Stimulated activated naive CD8-positive, alpha-beta T cell treated with anti-CD3 and anti-CD28 coated beads, Interleukin-15, Interleukin-2, amounts not matched to agents 100 ng/mL and 50 ng/mL, for 24 hours (primary cell): ENCODE measurements around the gene APIP.
"Not testable (repeated sequence)": the region's sequence is repeated elsewhere in the genome, so short reads cannot be mapped to it uniquely, and the experiment has no call there.

Source experiments
- H3K27ac Mint-ChIP-seq: one replicate; pipeline ENCODE4 v1.8.0; 2021; ENCODE audit warnings: mild to moderate bottlenecking, mixed read lengths
- H3K27me3 Mint-ChIP-seq: one replicate; pipeline ENCODE4 v1.8.0; 2021; ENCODE audit warnings: mixed read lengths
- H3K36me3 Mint-ChIP-seq: one replicate; pipeline ENCODE4 v1.8.0; 2021; ENCODE audit warnings: low read depth, mixed read lengths
- H3K4me1 Mint-ChIP-seq: one replicate; pipeline ENCODE4 v1.8.0; 2021; ENCODE audit warnings: low read depth, mixed read lengths
- H3K4me3 Mint-ChIP-seq: one replicate; pipeline ENCODE4 v1.8.0; 2021; ENCODE audit warnings: mild to moderate bottlenecking, mixed read lengths
- H3K9me3 Mint-ChIP-seq: one replicate; pipeline ENCODE4 v1.8.0; 2021; ENCODE audit warnings: mixed read lengths

APIP gene

GRCh38 chr11:34910817-34911216 lies 5.4 kb downstream of the APIP start:
- H3K36me3 Mint-ChIP-seq: peaks cover 19% of the 10 kb centered on the region
- H3K4me1 Mint-ChIP-seq: peaks cover 14% of the 10 kb centered on the region
- H3K4me3 Mint-ChIP-seq: no peak overlapping the region
- no peaks in the 10 kb centered on the region for H3K27me3 Mint-ChIP-seq
- H3K9me3 Mint-ChIP-seq: peaks cover 5% of the 10 kb centered on the region
- no peak overlapping the region for H3K27ac Mint-ChIP-seq

DNA sequence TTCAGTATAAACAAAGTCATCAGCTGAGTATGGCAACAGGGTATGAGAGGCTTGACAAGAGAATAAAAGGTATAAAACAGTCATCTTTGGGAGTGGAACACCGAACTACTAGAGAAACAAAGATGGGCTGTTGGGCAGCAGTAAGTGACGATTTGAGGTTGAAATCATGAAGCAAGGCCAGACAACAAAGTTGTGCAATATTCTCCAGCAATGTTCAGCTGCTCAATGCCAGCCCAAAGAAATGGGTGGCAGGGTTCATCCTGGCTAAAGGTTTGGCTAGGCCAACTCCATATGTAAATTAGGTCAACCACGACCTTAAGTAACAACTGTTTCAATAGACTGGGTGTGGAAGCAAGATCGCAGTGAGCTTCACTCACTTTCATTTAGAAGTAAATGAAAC lies 6.2 kb downstream of the APIP start:
- Mint-ChIP-seq H3K36me3 (peaks cover 19% of the 10 kb centered on the region), H3K4me1 (peaks cover 13% of the 10 kb centered on the region), H3K27ac (no peak overlapping the region), H3K4me3 (no peak overlapping the region), H3K27me3 (no peaks in the 10 kb centered on the region), H3K9me3 (peaks cover 6% of the 10 kb centered on the region)

DNA sequence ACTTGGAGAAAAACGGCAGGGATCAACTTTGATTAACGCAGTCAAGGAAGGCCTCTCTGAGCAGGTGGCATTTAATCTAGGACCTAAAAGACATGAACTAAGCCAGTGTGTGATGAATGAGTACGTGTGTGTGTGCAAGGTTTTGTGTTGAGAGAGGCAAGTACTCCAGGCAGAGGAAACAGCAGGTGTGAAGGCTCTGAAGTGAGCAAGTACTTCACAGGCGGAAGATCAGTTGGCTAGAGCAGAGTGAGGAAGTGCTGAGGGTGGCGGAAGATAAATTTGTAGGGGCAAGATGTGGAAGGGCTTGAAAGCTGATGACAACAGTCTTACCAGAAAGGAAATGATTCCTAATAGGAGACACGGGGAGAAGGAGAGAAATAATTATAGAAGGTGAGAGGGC lies 6.8 kb downstream of the APIP start:
- peaks cover 16% of the 10 kb centered on the region for H3K4me1 Mint-ChIP-seq
- peaks cover 25% of the 10 kb centered on the region for H3K36me3 Mint-ChIP-seq
- H3K9me3 Mint-ChIP-seq: peaks cover 11% of the 10 kb centered on the region
- no peak overlapping the region for H3K4me3 Mint-ChIP-seq
- no peaks in the 10 kb centered on the region for H3K27me3 Mint-ChIP-seq
- H3K27ac Mint-ChIP-seq: no peak overlapping the region

DNA sequence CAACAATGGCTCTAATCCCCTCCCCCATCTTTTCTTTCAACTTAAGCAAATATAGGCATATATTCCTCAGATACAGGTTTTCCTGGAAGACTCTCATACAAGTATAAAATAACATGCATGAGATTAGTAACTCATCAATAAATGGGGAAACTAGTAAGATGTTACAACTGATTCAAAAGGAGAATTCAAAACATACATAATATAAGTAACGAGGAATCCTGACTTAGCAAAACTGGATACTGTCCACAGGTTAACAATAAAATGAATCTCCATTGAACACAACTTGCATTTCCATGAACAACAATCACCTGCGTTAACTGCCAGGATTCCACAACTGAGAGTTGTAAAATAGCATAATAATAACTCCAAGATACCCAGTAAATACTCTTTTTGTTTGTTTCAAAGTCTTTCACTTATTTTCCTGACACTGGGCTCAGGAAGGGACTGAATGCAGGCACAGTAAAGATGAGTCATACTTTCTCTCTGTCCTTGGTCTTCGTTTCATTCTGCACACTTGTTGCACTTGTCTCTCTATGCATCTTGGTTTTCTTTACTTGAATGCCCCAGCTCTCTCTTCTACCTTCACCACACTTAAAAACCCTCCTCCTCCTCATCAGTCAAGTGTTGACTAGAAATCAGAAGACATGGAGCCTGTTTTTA lies 8.1 kb downstream of the APIP start:
- Mint-ChIP-seq H3K4me3 (no peak overlapping the region), H3K4me1 (peaks cover 13% of the 10 kb centered on the region), H3K27me3 (no peaks in the 10 kb centered on the region), H3K27ac (no peak overlapping the region), H3K36me3 (peaks cover 25% of the 10 kb centered on the region), H3K9me3 (peaks cover 15% of the 10 kb centered on the region)

GRCh38 chr11:34905666-34906065 lies 10.5 kb downstream of the APIP start:
- Mint-ChIP-seq H3K4me1 (peaks cover 13% of the 10 kb centered on the region), H3K27me3 (no peaks in the 10 kb centered on the region), H3K36me3 (peaks cover 26% of the 10 kb centered on the region), H3K9me3 (peaks cover 22% of the 10 kb centered on the region), H3K4me3 (no peak overlapping the region), H3K27ac (no peak overlapping the region)

DNA sequence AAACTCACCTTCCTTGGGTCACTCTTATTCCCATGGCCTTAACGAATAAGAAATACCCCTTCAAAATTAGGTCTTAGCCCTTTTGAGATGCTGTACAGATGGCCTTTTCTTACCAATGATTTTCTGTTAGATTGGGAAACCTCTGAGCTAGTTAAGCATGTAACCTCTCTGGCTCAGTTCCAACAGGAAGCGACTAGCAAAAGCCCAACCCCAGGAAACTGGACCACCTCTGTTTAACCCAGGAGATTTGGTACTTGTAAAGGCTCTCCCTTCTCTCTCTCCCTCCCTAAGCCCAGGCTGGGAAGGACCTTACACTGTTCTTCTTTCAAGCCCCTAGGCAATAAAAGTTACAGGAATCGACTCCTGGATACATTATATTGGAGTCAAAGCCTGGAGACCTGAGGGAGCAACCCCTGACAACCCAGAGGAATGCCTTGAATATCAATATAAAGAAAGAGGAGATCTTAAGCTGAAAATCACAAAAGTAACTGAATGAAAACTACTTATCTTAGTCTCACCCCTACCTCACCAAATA lies 11.7 kb downstream of the APIP start:
- H3K27ac Mint-ChIP-seq: no peak overlapping the region
- peaks cover 13% of the 10 kb centered on the region for H3K4me1 Mint-ChIP-seq
- peaks cover 34% of the 10 kb centered on the region for H3K9me3 Mint-ChIP-seq
- H3K4me3 Mint-ChIP-seq: no peak overlapping the region
- H3K36me3 Mint-ChIP-seq: peaks cover 36% of the 10 kb centered on the region
- H3K27me3 Mint-ChIP-seq: no peaks in the 10 kb centered on the region

GRCh38 chr11:34899633-34900016 lies 16.6 kb downstream of the APIP start:
- no peak overlapping the region for H3K4me3 Mint-ChIP-seq
- H3K27me3 Mint-ChIP-seq: no peaks in the 10 kb centered on the region
- H3K27ac Mint-ChIP-seq: no peak overlapping the region
- H3K9me3 Mint-ChIP-seq: peaks cover 48% of the 10 kb centered on the region
- peaks cover 59% of the 10 kb centered on the region for H3K36me3 Mint-ChIP-seq
- H3K4me1 Mint-ChIP-seq: peaks cover 6% of the 10 kb centered on the region

DNA sequence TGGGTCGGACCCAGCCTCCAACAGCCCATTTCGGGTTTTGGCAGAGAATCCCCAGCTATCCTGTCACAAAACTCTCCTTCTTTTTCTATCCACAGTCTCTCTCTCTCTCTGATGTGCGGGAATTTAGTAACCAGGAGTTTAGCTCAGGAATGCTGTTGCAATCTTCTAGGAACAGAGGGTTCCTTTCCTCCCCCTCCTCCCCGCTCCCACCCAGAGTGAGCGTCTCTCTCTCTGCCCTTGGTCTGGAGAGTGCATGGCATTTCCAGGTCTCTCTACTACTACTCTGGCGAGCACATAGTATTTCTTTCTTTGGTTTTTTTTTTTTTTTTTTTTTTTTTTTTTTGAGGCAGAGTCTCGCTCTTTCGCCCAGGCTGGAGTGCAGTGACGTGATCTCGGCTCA lies 17.7 kb downstream of the APIP start:
- Mint-ChIP-seq H3K36me3 (peaks cover 50% of the 10 kb centered on the region), H3K27me3 (no peaks in the 10 kb centered on the region), H3K27ac (no peak overlapping the region), H3K4me1 (no peaks in the 10 kb centered on the region), H3K4me3 (no peak overlapping the region), H3K9me3 (peaks cover 40% of the 10 kb centered on the region)

- H3K4me1 Mint-ChIP-seq: no peaks in the 10 kb centered on the region
- peaks cover 35% of the 10 kb centered on the region for H3K9me3 Mint-ChIP-seq
- no peak overlapping the region for H3K27ac Mint-ChIP-seq
- no peak overlapping the region for H3K4me3 Mint-ChIP-seq
- no peaks in the 10 kb centered on the region for H3K27me3 Mint-ChIP-seq
- peaks cover 46% of the 10 kb centered on the region for H3K36me3 Mint-ChIP-seq
Measured at GRCh38 chr11:34897171-34897870, 18.9 kb downstream of the APIP start.

DNA sequence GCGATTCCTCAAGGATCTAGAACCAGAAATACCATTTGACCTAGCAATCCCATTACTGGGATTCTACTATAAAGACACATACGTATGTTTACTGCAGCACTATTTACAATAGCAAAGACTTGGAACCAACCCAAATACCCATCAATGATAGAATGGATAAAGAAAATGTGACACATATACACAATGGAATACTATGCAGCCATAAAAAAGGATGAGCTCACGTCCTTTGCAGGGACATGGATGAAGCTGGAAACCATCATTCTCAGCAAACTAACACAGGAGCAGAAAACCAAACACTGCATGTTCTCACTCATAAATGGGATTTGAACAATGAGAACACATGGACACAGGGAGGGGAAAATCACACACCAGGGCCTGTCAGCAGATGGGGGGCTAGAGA lies 20.0 kb downstream of the APIP start:
- not testable (repeated sequence) for H3K27ac Mint-ChIP-seq, H3K4me3 Mint-ChIP-seq, H3K4me1 Mint-ChIP-seq, H3K27me3 Mint-ChIP-seq
- Mint-ChIP-seq H3K36me3 (peaks cover 46% of the 10 kb centered on the region), H3K9me3 (peaks cover 32% of the 10 kb centered on the region)

GRCh38 chr11:34893416-34893815 lies 22.8 kb downstream of the APIP start:
- Mint-ChIP-seq H3K4me1 (no peaks in the 10 kb centered on the region), H3K9me3 (peaks cover 12% of the 10 kb centered on the region), H3K36me3 (peaks cover 29% of the 10 kb centered on the region), H3K27ac (no peak overlapping the region), H3K4me3 (no peak overlapping the region), H3K27me3 (no peaks in the 10 kb centered on the region)

DNA sequence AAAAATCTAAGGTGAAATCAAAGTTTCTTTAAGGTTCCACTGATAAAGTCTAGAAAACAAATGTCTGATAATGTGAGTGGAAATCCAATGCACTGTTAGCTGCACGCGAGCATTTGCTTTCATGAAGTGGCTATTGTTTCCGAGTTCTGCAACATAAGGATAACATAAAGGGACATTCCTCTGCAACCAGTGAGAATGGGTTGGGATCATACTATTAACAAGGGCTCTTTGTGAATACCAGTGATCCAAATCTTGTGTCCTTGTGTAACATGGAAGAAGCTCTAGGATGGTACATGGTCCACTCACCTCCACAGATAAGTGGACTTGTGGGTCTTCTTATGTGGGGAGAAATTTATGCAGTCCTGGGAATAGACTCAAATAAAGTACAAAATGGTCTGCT lies 24.6 kb downstream of the APIP start:
- peaks cover 28% of the 10 kb centered on the region for H3K36me3 Mint-ChIP-seq
- no peak overlapping the region for H3K27ac Mint-ChIP-seq
- H3K27me3 Mint-ChIP-seq: no peaks in the 10 kb centered on the region
- H3K4me3 Mint-ChIP-seq: no peak overlapping the region
- H3K4me1 Mint-ChIP-seq: no peaks in the 10 kb centered on the region
- peaks cover 6% of the 10 kb centered on the region for H3K9me3 Mint-ChIP-seq

DNA sequence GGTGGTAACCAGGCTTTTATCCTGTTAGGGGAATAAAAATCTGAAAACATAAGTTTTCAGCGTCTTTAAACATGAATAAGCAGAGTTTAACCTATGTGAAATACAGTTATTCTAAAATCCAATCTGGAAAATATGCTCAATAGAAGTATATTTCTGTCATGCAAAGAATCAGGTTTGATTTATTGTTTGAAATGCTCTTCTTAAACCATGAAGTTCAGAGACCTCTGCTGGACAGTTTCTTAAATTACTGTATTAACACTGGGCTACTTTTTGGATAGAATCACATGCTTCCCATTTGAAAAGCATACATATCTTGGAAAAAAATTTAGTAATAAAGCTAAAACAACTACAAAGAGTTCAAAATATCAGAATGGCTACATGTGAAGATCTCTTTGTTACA lies 25.4 kb downstream of the APIP start:
- Mint-ChIP-seq H3K36me3 (peaks cover 21% of the 10 kb centered on the region), H3K4me3 (no peak overlapping the region), H3K9me3 (no peaks in the 10 kb centered on the region), H3K27me3 (no peaks in the 10 kb centered on the region), H3K27ac (no peak overlapping the region), H3K4me1 (no peaks in the 10 kb centered on the region)

DNA sequence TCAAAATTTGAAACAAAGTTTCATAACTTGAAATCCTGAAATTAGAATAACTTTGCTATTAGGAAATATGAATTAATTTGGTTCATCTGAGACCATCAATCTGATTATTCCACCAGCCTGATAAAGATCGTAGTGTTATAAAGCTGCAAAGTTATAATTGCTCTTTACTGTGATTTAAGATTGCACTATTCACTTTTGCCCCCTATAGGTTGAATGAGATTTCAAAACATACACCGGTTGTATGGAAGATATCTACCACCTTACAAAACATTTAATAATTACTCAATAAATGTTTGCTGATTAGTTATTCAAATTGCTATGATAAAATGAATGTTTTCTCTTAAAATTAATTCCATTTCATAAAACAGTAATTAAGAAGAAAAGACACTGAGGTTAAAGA lies 26.1 kb downstream of the APIP start:
- H3K9me3 Mint-ChIP-seq: no peaks in the 10 kb centered on the region
- no peak overlapping the region for H3K4me3 Mint-ChIP-seq
- H3K4me1 Mint-ChIP-seq: no peaks in the 10 kb centered on the region
- no peak overlapping the region for H3K27ac Mint-ChIP-seq
- no peaks in the 10 kb centered on the region for H3K27me3 Mint-ChIP-seq
- peaks cover 20% of the 10 kb centered on the region for H3K36me3 Mint-ChIP-seq

DNA sequence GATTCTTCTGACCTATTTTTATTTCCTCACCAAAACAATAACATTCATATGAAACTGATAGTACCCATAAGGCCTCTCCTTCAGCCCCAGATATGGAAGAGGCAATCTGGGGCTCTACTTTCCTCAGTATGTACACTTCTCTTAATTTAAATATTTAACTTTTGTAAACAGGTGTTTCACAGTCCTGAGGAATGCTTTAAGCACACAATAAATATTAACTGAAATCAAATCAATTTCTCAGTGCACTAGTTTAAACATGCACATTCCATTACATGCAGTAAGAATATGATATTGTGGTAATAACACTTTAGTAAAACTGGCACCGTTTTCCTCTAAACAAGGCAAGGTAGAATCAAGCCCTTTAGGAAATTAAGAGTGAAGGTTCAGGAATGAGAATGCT lies 28.9 kb downstream of the APIP start:
- Mint-ChIP-seq H3K27me3 (no peaks in the 10 kb centered on the region), H3K36me3 (peaks cover 27% of the 10 kb centered on the region), H3K27ac (no peak overlapping the region), H3K9me3 (no peaks in the 10 kb centered on the region), H3K4me1 (no peaks in the 10 kb centered on the region), H3K4me3 (no peak overlapping the region)

GRCh38 chr11:34886609-34887008 lies 29.6 kb downstream of the APIP start:
- Mint-ChIP-seq H3K27me3 (no peaks in the 10 kb centered on the region), H3K4me3 (no peak overlapping the region), H3K4me1 (no peaks in the 10 kb centered on the region), H3K27ac (no peak overlapping the region), H3K9me3 (no peaks in the 10 kb centered on the region), H3K36me3 (peaks cover 33% of the 10 kb centered on the region)
